ENCODE data around the gene PIRT. TPM values are rescaled to one million over a fixed set of nuclear protein-coding genes. Genes with fewer than 3 reads are reported as not detected.

PIRT gene
- total RNA-seq, 1 donor from 2014 or later, result not detected

GRCh38 chr17:10809605-10810004 is 28.3 kb downstream of the PIRT start:
- no peaks in the 10 kb centered on the region for H3K36me3 Mint-ChIP-seq (ENCODE audit: low read depth, unreplicated experiment)
- no peak for DNase-seq (ENCODE audit: low spot score)
- H3K4me1 Mint-ChIP-seq (ENCODE audit: unreplicated experiment), result no peaks in the 10 kb centered on the region
- H3K27ac Mint-ChIP-seq (ENCODE audit: unreplicated experiment), result no peak overlapping the region
- H3K27me3 Mint-ChIP-seq (ENCODE audit: unreplicated experiment), result peaks cover 7% of the 10 kb centered on the region
- H3K4me3 Mint-ChIP-seq (ENCODE audit: unreplicated experiment), result no peak overlapping the region
- no peaks in the 10 kb centered on the region for H3K9me3 Mint-ChIP-seq (ENCODE audit: unreplicated experiment)
- TF ChIP-seq CTCF (IDR thresholded peaks at IDR 0.05; ENCODE audit: unreplicated experiment), result no peak

- no peaks in the 10 kb centered on the region for H3K36me3 Mint-ChIP-seq (ENCODE audit: low read depth, unreplicated experiment)
- H3K9me3 Mint-ChIP-seq (ENCODE audit: unreplicated experiment), result no peaks in the 10 kb centered on the region
- H3K27ac Mint-ChIP-seq (ENCODE audit: unreplicated experiment), result no peak overlapping the region
- H3K27me3 Mint-ChIP-seq (ENCODE audit: unreplicated experiment), result peaks cover 3% of the 10 kb centered on the region
- TF ChIP-seq CTCF (IDR thresholded peaks at IDR 0.05; ENCODE audit: unreplicated experiment), result no peak
- DNase-seq (ENCODE audit: low spot score), result no peak
- no peaks in the 10 kb centered on the region for H3K4me1 Mint-ChIP-seq (ENCODE audit: unreplicated experiment)
- no peak overlapping the region for H3K4me3 Mint-ChIP-seq (ENCODE audit: unreplicated experiment)
Measured at GRCh38 chr17:10807704-10808128, 30.2 kb downstream of the PIRT start.

- Mint-ChIP-seq H3K9me3 (ENCODE audit: unreplicated experiment) (no peaks in the 10 kb centered on the region), H3K4me3 (ENCODE audit: unreplicated experiment) (no peak overlapping the region), H3K4me1 (ENCODE audit: unreplicated experiment) (no peaks in the 10 kb centered on the region), H3K36me3 (ENCODE audit: low read depth, unreplicated experiment) (no peaks in the 10 kb centered on the region), H3K27ac (ENCODE audit: unreplicated experiment) (no peak overlapping the region), H3K27me3 (ENCODE audit: unreplicated experiment) (peaks cover 3% of the 10 kb centered on the region)
- DNase-seq (ENCODE audit: low spot score), result no peak
- TF ChIP-seq CTCF (IDR thresholded peaks at IDR 0.05; ENCODE audit: unreplicated experiment), result no peak
Measured at GRCh38 chr17:10806545-10807262, 31.2 kb downstream of the PIRT start.

- TF ChIP-seq CTCF (IDR thresholded peaks at IDR 0.05; ENCODE audit: unreplicated experiment), result no peak
- DNase-seq (ENCODE audit: low spot score), result no peak
- Mint-ChIP-seq H3K4me3 (ENCODE audit: unreplicated experiment) (no peak overlapping the region), H3K27me3 (ENCODE audit: unreplicated experiment) (peaks cover 3% of the 10 kb centered on the region), H3K9me3 (ENCODE audit: unreplicated experiment) (no peaks in the 10 kb centered on the region), H3K36me3 (ENCODE audit: low read depth, unreplicated experiment) (no peaks in the 10 kb centered on the region), H3K4me1 (ENCODE audit: unreplicated experiment) (no peaks in the 10 kb centered on the region), H3K27ac (ENCODE audit: unreplicated experiment) (no peak overlapping the region)
Measured at GRCh38 chr17:10805911-10806310, 32.0 kb downstream of the PIRT start.

- no peak for DNase-seq (ENCODE audit: low spot score)
Measured at GRCh38 chr17:10804546-10804945, 33.3 kb downstream of the PIRT start.

More at GRCh38 chr17:10804546-10804945, 33.3 kb downstream of the PIRT start:
- Mint-ChIP-seq H3K27me3 (ENCODE audit: unreplicated experiment) (peaks cover 3% of the 10 kb centered on the region), H3K4me1 (ENCODE audit: unreplicated experiment) (no peaks in the 10 kb centered on the region), H3K9me3 (ENCODE audit: unreplicated experiment) (no peaks in the 10 kb centered on the region), H3K27ac (ENCODE audit: unreplicated experiment) (no peak overlapping the region), H3K4me3 (ENCODE audit: unreplicated experiment) (no peak overlapping the region), H3K36me3 (ENCODE audit: low read depth, unreplicated experiment) (no peaks in the 10 kb centered on the region)
- no peak for TF ChIP-seq CTCF (IDR thresholded peaks at IDR 0.05; ENCODE audit: unreplicated experiment)
